ENCODE measurements around the gene CDKN2B.
"Not testable (repeated sequence)": the region's sequence is repeated elsewhere in the genome, so short reads cannot be mapped to it uniquely, and the experiment has no call there.

CDKN2B gene

GRCh38 chr9:21968331-21969010 lies 40.6 kb downstream of the CDKN2B start:
- no peak for DNase-seq

GRCh38 chr9:21967702-21968101 lies 41.4 kb downstream of the CDKN2B start:
- no peak for DNase-seq

- no peak for DNase-seq
These were observed 41.9 kb downstream of the CDKN2B start for GRCh38 chr9:21967169-21967568.

DNA sequence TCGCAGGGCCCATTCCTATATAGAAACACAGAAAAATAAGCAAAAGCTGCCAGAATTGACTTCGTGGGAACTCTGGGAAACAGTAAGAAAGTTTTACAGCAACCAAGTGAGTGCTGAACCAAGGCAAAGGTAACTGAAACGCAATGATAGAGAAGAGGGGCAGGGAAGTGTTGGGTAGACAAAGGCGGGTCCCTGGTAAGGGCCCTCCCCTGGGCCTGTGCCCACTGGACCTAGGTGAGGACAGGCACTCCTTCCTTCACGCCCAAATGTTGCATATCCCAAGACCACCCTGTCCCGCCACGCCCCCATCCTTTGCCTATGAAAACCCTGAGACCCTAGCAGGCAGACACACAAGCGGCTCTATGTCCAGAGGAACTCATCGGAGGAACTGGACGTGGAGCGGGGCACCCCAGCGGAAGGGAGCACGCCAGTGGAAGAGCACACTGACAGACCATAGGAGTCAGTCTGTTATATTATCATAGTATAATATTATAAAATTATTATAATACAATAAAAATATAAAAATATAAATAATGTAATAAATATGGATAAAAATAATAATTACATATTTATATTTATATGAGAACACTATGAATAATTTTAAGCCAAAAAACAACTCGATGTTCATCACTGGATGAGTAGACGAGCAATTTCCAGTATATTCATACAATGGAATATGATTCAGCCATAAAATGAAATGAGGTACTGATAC lies 42.8 kb downstream of the CDKN2B start:
- no peak for DNase-seq

DNA sequence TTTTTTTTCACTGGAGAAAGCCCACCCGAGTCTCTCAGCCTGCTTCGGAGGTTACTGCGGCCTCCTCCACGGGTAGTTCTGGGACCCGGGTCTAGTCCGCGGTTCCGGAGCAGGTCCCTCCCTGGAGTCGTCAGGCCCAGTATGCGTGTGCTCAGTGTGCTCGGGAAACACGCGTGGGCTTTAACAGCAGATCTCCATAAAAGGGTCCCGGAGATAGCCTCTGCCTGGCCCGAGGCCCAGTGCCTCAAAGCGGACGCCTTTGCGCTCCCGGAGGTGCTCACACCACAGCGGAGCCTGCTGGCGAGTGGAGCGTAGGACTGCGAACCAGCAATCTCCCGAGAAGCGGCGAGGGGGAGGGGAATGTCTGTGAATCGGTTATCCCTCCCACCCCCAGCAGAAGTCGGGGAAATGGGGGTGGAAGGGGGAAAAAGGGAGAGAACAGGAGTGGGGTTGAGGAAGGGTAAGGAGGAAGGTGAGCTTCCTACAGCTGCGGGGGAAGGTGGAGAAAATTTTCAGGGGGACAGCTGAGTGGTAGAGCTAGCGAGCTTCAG lies 43.6 kb downstream of the CDKN2B start:
- DNase-seq, result no peak

- DNase-seq, result no peak
These were observed 44.1 kb downstream of the CDKN2B start for GRCh38 chr9:21964925-21965385.

DNA sequence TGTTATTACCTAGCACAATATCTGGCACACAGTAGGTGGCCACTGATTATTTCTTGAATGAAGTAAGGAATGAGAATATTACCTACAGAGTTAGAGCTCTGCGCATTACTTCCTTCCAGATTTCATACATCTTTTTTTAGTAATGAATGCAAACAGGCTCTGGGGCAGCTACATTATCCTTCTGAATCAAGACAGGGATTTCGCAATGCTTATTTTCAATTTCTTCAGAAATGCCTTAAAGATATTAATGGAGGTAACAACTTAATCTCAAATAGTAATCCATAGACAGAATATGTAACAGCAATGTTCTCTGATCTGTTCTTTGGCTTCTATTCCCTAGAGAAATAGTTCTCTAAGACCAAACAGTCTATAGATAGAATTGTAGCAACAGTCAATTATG lies 47.5 kb downstream of the CDKN2B start:
- no peak for DNase-seq

DNA sequence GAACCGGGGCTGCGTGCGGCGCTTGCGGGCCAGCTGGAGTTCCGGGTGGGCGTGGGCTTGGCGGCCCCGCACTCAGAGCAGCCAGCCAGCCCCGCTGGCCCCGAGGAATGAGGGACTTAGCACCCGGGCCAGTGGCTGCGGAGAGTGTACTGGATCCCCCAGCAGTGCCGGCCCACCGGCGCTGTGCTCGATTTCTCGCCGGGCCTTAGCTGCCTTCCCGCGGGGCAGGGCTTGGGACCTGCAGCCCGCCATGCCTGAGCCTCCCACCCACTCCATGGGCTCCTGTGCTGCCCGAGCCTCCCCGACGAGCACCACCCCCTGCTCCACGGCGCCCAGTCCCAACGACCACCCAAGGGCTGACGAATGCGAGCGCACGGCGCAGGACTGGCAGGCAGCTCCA lies 49.8 kb downstream of the CDKN2B start:
- not testable (repeated sequence) for DNase-seq

DNA sequence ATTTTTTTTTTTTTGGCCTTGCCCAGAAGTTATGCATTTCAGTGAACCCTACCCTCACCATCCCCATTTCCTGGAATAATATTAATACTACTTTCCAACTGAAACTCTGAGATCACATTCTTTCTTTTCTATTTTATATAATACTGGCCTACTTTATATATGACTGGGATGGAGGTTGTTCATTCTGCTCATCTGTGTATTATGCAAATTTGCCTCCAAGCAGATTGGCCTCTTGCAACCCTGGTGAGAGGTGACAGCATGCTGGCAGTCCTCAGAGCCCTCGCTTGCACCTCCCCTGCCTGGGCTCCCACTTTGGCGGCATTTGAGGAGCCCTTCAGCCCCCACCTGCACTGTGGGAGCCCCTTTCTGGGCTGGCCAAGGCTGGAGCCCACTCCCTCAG lies 50.3 kb downstream of the CDKN2B start:
- no peak for DNase-seq
